Measurements from ENCODE around the gene ATXN1.

- TF ChIP-seq CTCF (IDR thresholded peaks at IDR 0.05; ENCODE audit: insufficient read depth, low read length, poor library complexity, severe bottlenecking) (no peak), EZH2phosphoT487 (conservative IDR thresholded peaks at IDR 0.05; ENCODE audit: low read length) (no peak)
Measured at GRCh38 chr6:16544521-16544920, 216.7 kb downstream of the ATXN1 start.
